Measurements from ENCODE around the gene RAD1.
A peak's percentile ranks its signal among the peaks of the same experiment; 100 is the strongest.

- TF ChIP-seq CTCF (IDR thresholded peaks at IDR 0.05) (peak in 2 of 4 experiments; percentile 13 to 33), POLR2A (IDR thresholded peaks at IDR 0.05) (no peak)
Measured at GRCh38 chr5:34905564-34905963, 9.7 kb downstream of the RAD1 start.
